HG03520 (cell line): ENCODE results near the gene TMEM40.

ENCODE experiments used
- ATAC-seq: cut with Tn5 transposase; IDR thresholded peaks from one replicate; pipeline ENCODE4 v1.9.1; 2021; ENCODE audit warnings: mild to moderate bottlenecking, moderate library complexity; ENCODE audit not compliant: unreplicated experiment

Gene TMEM40

DNA sequence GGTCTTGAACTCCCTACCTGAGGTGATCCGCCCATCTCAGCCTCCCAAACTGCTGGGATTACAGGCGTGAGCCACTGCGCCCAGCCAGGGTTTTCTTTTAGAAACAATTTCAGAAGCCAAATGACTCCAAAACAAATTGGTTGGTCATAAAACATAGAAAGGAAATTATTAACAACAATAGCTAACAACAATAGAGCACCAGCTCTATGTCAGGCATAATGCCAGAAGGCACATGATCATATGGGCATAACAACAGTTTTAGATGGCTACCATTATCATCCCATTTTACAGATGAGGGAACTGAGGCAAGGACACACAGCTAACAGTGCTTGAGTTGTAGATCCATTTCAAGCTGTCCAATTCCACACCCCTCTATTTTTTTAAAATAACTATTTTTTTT lies 73.0 kb downstream of the TMEM40 start:
- no peak for ATAC-seq
